Astrocyte of the spinal cord (primary cell): ENCODE results near the gene FBH1.
A peak's percentile ranks its signal among the peaks of the same experiment; 100 is the strongest.

Experiments used
- DNase-seq: peaks from one replicate; pipeline ENCODE4 v3.0.0; 2011; ENCODE audit warnings: low read depth, low spot score
- H3K4me3 ChIP-seq: 2 replicates; pipeline ENCODE4 v1.5.1; 2011; ENCODE audit warnings: low read depth, mild to moderate bottlenecking, low read length, moderate library complexity
- in situ Hi-C: cut with HindIII; loops from 2 replicates; pipeline ENCODE4 v1.10.0; 2017; ENCODE audit warnings: low sequenced_read_pairs
- TF ChIP-seq, protein P1 (sequence below): IDR thresholded peaks from 2 replicates; pipeline ENCODE4 v1.5.1; 2012; ENCODE audit warnings: low read depth, mild to moderate bottlenecking, low read length, inconsistent platforms

The FBH1 gene

DNA sequence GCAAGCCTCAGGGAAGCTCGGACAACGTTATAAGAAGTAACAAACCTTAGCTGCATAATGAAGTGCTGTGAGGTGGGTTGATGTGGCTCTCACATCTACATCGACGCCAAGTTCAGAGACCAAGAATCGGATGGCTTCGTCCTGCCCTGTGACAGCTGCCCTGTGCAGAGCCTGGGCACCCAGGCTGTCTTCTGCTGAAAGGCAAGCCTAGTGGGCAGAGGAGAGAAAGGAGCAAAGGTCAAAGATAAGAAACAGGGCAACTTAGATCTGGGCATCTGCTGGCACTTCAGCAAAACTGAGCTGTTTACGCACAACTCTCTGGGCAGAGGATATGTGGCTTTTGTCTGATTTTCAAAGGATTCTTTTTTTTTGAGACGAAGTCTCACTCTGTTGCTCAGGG is 7.1 kb upstream of the FBH1 start:
- H3K4me3 ChIP-seq = no peak overlapping the region
- in situ Hi-C loops = no loop called here
- TF ChIP-seq, protein P1, sequence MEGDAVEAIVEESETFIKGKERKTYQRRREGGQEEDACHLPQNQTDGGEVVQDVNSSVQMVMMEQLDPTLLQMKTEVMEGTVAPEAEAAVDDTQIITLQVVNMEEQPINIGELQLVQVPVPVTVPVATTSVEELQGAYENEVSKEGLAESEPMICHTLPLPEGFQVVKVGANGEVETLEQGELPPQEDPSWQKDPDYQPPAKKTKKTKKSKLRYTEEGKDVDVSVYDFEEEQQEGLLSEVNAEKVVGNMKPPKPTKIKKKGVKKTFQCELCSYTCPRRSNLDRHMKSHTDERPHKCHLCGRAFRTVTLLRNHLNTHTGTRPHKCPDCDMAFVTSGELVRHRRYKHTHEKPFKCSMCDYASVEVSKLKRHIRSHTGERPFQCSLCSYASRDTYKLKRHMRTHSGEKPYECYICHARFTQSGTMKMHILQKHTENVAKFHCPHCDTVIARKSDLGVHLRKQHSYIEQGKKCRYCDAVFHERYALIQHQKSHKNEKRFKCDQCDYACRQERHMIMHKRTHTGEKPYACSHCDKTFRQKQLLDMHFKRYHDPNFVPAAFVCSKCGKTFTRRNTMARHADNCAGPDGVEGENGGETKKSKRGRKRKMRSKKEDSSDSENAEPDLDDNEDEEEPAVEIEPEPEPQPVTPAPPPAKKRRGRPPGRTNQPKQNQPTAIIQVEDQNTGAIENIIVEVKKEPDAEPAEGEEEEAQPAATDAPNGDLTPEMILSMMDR = no peak
- DNase-seq = no peak

- no peak for DNase-seq
- TF ChIP-seq, protein P1 = no peak
- H3K4me3 ChIP-seq = no peak overlapping the region
- in situ Hi-C loops = no loop called here
These were observed 4.4 kb upstream of the FBH1 start for GRCh38 chr10:5885619-5886018.

GRCh38 chr10:5887029-5887428 is 3.0 kb upstream of the FBH1 start:
- in situ Hi-C loops = no loop called here
- no peak for DNase-seq
- no peak overlapping the region for H3K4me3 ChIP-seq
- TF ChIP-seq, protein P1 = no peak

DNA sequence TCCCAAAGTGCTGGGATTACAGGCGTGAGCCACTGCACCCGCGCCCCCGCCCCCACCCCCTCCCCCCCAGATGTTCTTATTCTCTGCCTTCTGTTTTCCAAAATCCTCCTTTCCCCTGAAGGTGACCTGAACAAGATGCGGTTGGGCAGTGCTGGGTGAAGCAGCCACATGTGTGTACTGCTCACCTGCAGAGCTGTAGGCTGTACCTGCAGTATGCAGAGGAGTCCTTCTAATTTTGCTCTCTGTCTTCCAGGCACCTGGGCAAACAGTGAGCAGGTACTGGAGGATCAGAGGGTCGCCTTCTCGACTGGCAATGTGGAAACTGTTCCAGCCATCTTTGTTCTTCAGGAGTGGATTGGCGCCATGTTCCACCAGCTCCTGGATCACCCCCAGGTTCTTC is 2.4 kb upstream of the FBH1 start:
- no peak overlapping the region for H3K4me3 ChIP-seq
- TF ChIP-seq, protein P1 = no peak
- in situ Hi-C loops = no loop called here

GRCh38 chr10:5888351-5888750 is 1.7 kb upstream of the FBH1 start:
- DNase-seq = peak; percentile 13
- TF ChIP-seq, protein P1 = no peak
- in situ Hi-C loops = no loop called here
- peak overlapping the region; percentile 63 for H3K4me3 ChIP-seq

More for the DNA sequence above, 2.4 kb upstream of the FBH1 start:
- no peak for DNase-seq

DNA sequence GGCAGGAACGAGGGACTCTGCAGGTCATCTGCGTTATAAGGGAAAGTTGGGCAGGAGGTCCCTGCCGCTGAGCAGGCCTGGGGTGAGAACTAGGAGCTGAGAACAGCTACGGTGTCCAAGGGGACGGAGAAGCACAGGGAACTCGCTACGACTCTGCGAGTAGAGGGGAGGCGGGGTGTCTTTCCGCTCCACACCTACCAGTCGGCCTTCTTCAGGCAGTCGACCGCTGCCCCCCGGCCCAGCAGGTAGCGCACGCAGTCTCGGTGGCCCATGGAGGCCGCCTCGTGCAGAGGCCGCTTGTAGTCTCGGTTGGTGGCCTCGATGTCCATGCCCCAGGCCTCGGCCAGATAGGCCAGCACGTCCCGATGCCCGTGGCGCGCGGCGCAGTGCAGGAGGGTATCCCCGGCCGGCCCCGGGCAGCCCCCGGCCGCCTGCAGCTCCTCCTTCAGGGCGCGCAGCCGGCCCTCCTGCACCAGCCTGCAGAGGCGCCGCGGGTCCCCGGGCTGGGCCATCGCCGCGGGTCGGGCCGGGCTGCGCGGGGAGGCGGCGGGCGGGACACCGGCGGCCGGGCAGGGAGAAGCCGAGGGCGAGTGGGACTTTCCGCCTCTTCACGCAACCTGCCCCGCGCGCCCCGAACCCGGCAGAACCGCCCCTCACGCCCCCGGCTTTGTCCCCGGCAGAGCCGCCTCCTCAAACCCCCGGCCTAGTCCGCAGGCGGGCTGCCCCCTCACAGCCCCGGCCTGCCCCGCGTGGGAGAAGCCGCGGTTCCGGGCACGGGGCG is 1.0 kb upstream of the FBH1 start:
- TF ChIP-seq, protein P1 = no peak
- peak overlapping the region; percentile 63 for H3K4me3 ChIP-seq
- DNase-seq = peak; percentile 22
- in situ Hi-C loops = no loop called here
